B cell (primary cell): Measurements from ENCODE around the gene USP6NL. TPM values are rescaled to one million over a fixed set of nuclear protein-coding genes. Genes with fewer than 3 reads are reported as not detected.

Experiments used
- ATAC-seq: fragments of 200-7000 bp; cut with Tn5 transposase; one replicate; pipeline ENCODE4 v1.10.0; 2021; ENCODE audit warnings: low read depth, mild to moderate bottlenecking, moderate number of reproducible peaks, moderate library complexity
- CTCF ChIA-PET: fragments of 350-600 bp; sonication (Branson Sonifier 250); formaldehyde crosslinking; loops from one replicate; lab custom pipeline; 2021; ENCODE audit warnings: antibody characterized with exemption, inconsistent platforms; lab: Charles Lee
- POLR2A ChIA-PET: fragments of 350-600 bp; sonication (Branson Sonifier 250); formaldehyde crosslinking; loops from one replicate; lab custom pipeline; 2021; ENCODE audit warnings: antibody characterized with exemption; lab: Charles Lee
- DNase-seq: peaks from one replicate; pipeline ENCODE4 v3.0.0; 2013
- H2AFZ ChIP-seq: 2 replicates; pipeline ENCODE4 v1.6.1; 2012; ENCODE audit warnings: mild to moderate bottlenecking, low read depth, low read length; ENCODE audit not compliant: insufficient read depth, poor library complexity, severe bottlenecking
- H3K27ac ChIP-seq, 2 donors: 1 replicate in 1 of 2; 2 replicates in 1 of 2; pipeline ENCODE4 v1.5.1; 2012 to 2013; ENCODE audit warnings: low read length in 2 of 2, mild to moderate bottlenecking in 2 of 2, moderate library complexity in 1 of 2
- H3K27me3 ChIP-seq, 4 experiments: fragments of 200-600 bp in 1 of 4; sonication (generic) in 1 of 4; replicated peaks in 1 of 4; 1 replicate in 2 of 4; 2 replicates in 2 of 4; pipeline versions ENCODE4 v1.6.1 to v1.7.0; 2013 to 2016; ENCODE audit warnings: low read length in 3 of 4, mild to moderate bottlenecking in 2 of 4, mixed read lengths in 1 of 4, moderate library complexity in 1 of 4; ENCODE audit not compliant: insufficient read depth in 4 of 4, control insufficient read depth in 3 of 4; ENCODE audit errors: control extremely low read depth in 1 of 4
- H3K36me3 ChIP-seq, 2 experiments: replicated peaks in 1 of 2; 1 replicate in 1 of 2; 2 replicates in 1 of 2; pipeline versions ENCODE4 v1.6.1 to v1.7.1; 2013; ENCODE audit warnings: low read length in 1 of 2; ENCODE audit not compliant: insufficient read depth in 2 of 2, control insufficient read depth in 1 of 2; ENCODE audit errors: control extremely low read depth in 1 of 2, extremely low read depth in 1 of 2
- H3K4me1 ChIP-seq, 2 donors: fragments of 200-600 bp in 1 of 2; sonication (generic) in 1 of 2; 1 replicate in 1 of 2; 2 replicates in 1 of 2; pipeline versions ENCODE4 v1.5.1 to v1.6.1; 2013 to 2017; ENCODE audit warnings: low read length in 2 of 2; ENCODE audit not compliant: control insufficient read depth in 2 of 2, insufficient read depth in 2 of 2
- H3K4me2 ChIP-seq: replicated peaks from 2 replicates; pipeline ENCODE3; 2012; ENCODE audit warnings: mild to moderate bottlenecking, low read depth, low read length; ENCODE audit not compliant: poor library complexity, severe bottlenecking
- H3K4me3 ChIP-seq, 5 experiments: fragments of 200-600 bp in 1 of 5; sonication (generic) in 1 of 5; 1 replicate in 3 of 5; 2 replicates in 2 of 5; pipeline versions ENCODE4 v1.5.1 to v1.7.0; 2011 to 2016; ENCODE audit warnings: low read length in 4 of 5, mild to moderate bottlenecking in 4 of 5, low read depth in 2 of 5, control low read depth in 1 of 5, moderate library complexity in 1 of 5; ENCODE audit not compliant: insufficient read depth in 1 of 5; ENCODE audit errors: control extremely low read depth in 1 of 5, extremely low read depth in 1 of 5
- H3K79me2 ChIP-seq: fragments of 200-600 bp; sonication (generic); one replicate; pipeline ENCODE4 v1.6.0; 2016; ENCODE audit warnings: low read length; ENCODE audit not compliant: control insufficient read depth, insufficient read depth
- H3K9ac ChIP-seq: fragments of 200-600 bp; sonication (generic); 2 replicates; pipeline ENCODE4 v1.6.1; 2017; ENCODE audit warnings: mild to moderate bottlenecking, low read length, moderate library complexity
- H3K9me3 ChIP-seq, 3 donors: one replicate each; pipeline versions ENCODE4 v1.6.1 to v1.7.1; 2013; ENCODE audit warnings: low read length in 2 of 3; ENCODE audit not compliant: control insufficient read depth in 2 of 3, insufficient read depth in 1 of 3; ENCODE audit errors: control extremely low read depth in 1 of 3
- H4K20me1 ChIP-seq: 2 replicates; pipeline ENCODE4 v1.6.0; 2012; ENCODE audit warnings: mild to moderate bottlenecking, low read length; ENCODE audit not compliant: insufficient read depth, control insufficient read depth, poor library complexity, severe bottlenecking
- H3K27ac Mint-ChIP-seq: one replicate; pipeline ENCODE4 v1.8.0; 2021; ENCODE audit warnings: mixed read lengths
- H3K27me3 Mint-ChIP-seq: one replicate; pipeline ENCODE4 v1.8.0; 2021; ENCODE audit warnings: mixed read lengths
- H3K4me1 Mint-ChIP-seq: one replicate; pipeline ENCODE4 v1.8.0; 2021; ENCODE audit warnings: mixed read lengths
- H3K4me3 Mint-ChIP-seq: one replicate; pipeline ENCODE4 v1.8.0; 2021; ENCODE audit warnings: mixed read lengths
- H3K9me3 Mint-ChIP-seq: one replicate; pipeline ENCODE4 v1.8.0; 2022; ENCODE audit warnings: mixed read lengths; ENCODE audit not compliant: insufficient read depth
- CTCF ChIP-seq: fragments of 200-600 bp; IDR thresholded peaks from one replicate; pipeline ENCODE4 v1.8.0; 2022; ENCODE audit warnings: antibody characterized with exemption, mild to moderate bottlenecking
- EZH2 ChIP-seq: IDR thresholded peaks from 2 replicates; pipeline ENCODE4 v1.6.1; 2012; ENCODE audit warnings: borderline replicate concordance, low read depth, mild to moderate bottlenecking, moderate library complexity, low read length; ENCODE audit not compliant: insufficient read depth, poor library complexity, severe bottlenecking
- WGBS: methylation state at CpG from one replicate; pipeline ENCODE4 v1.1.5; 2013; ENCODE audit warnings: missing lambda C conversion rate; ENCODE audit not compliant: insufficient coverage; 5-methylcytosine and 5-hydroxymethylcytosine counted together
- intact Hi-C: fragments of 100-400 bp; cut with micrococcal nuclease; formaldehyde crosslinking; loops from one replicate; pipeline ENCODE4 v1.10.0; 2022
- polyA plus RNA-seq: library from polyadenylated mRNA; depleted of rRNA; stranded (reverse); fragments of >200 nt; gene quantifications from 2 replicates; pipeline ENCODE4 v1.2.3, GENCODE V29; 2012
- total RNA-seq, 2 donors: library from RNA; stranded (reverse); fragments of 120-200 nt in 1 of 2; gene quantifications; 1 replicate in 1 of 2; 2 replicates in 1 of 2; pipeline versions ENCODE4 v1.2.3 to v1.2.4, GENCODE V29; 2013 to 2022

Gene USP6NL
- total and polyA plus RNA-seq, 2 donors (not counting 1 experiment from before 2014, with no cell fraction given): 27.0 to 61.5 TPM

GRCh38 chr10:11510736-11511135 lies 100.7 kb downstream of the USP6NL start:
- ChIA-PET CTCF (interaction anchor here (3.1 kb wide), 1 partner anchor 215 kb away, joined by 11 read pairs; no protein-coding TSS in a partner anchor), POLR2A (no interaction called here)
- Mint-ChIP-seq H3K27me3 (no peaks in the 10 kb centered on the region), H3K4me1 (peaks cover 24% of the 10 kb centered on the region), H3K4me3 (no peak overlapping the region), H3K27ac (no peak overlapping the region), H3K9me3 (no peaks in the 10 kb centered on the region)
- ATAC-seq (no peak), DNase-seq (no peak)
- Histone ChIP-seq H3K27ac (no peak overlapping the region), H3K9ac (no peak overlapping the region), H3K79me2 (peaks cover 71% of the 10 kb centered on the region), H3K9me3 (no peaks in the 10 kb centered on the region), H3K4me2 (no peak overlapping the region), H4K20me1 (peaks cover 55% of the 10 kb centered on the region), H2AFZ (no peak overlapping the region), H3K4me1 (peaks cover 5% of the 10 kb centered on the region in 2 donors), H3K27me3 (no peaks in the 10 kb centered on the region), H3K36me3 (peaks cover 16 to 40% of the 10 kb centered on the region in 2 experiments), H3K4me3 (no peak overlapping the region)
- no peak for TF ChIP-seq EZH2
- no peak for TF ChIP-seq CTCF
- intact Hi-C loops: no loop called here
- 94% methylated on average over 2 of the region's 3 CpGs for WGBS

- CTCF ChIA-PET: interaction anchor here (0.6 to 3.1 kb wide), 2 partner anchors 200 to 215 kb away, joined by 3 to 11 read pairs; no protein-coding TSS in a partner anchor
- no peaks in the 10 kb centered on the region for H3K27me3 ChIP-seq
- no peaks in the 10 kb centered on the region for H3K9me3 ChIP-seq
- POLR2A ChIA-PET: no interaction called here
- 100% methylated on average over 2 of the region's 5 CpGs for WGBS
- peaks cover 56% of the 10 kb centered on the region for H4K20me1 ChIP-seq
- no peak overlapping the region for H3K27ac ChIP-seq
- no peak overlapping the region for H3K4me3 Mint-ChIP-seq
- no peak overlapping the region for H2AFZ ChIP-seq
- peaks cover under 1 to 1% of the 10 kb centered on the region in 2 donors for H3K4me1 ChIP-seq
- no peak overlapping the region for H3K9ac ChIP-seq
- no peaks in the 10 kb centered on the region for H3K27me3 Mint-ChIP-seq
- no peak overlapping the region for H3K4me2 ChIP-seq
- H3K9me3 Mint-ChIP-seq: no peaks in the 10 kb centered on the region
- H3K27ac Mint-ChIP-seq: peak overlapping the region; percentile 42
- peaks cover 22% of the 10 kb centered on the region for H3K4me1 Mint-ChIP-seq
- H3K4me3 ChIP-seq: no peak overlapping the region
- intact Hi-C loops: no loop called here
- DNase-seq (no peak), ATAC-seq (no peak)
- TF ChIP-seq EZH2: no peak
- TF ChIP-seq CTCF: no peak
- H3K36me3 ChIP-seq: peaks cover 16 to 41% of the 10 kb centered on the region in 2 experiments
- peaks cover 68% of the 10 kb centered on the region for H3K79me2 ChIP-seq
These were observed 101.2 kb downstream of the USP6NL start for GRCh38 chr10:11510281-11510680.
